Parathyroid adenoma (tissue), 2 donors: ENCODE measurements around the gene LOXL1.

Source experiments
- H2AFZ ChIP-seq: fragments of 300-600 bp; sonication (generic); one replicate; pipeline ENCODE4 v1.7.0; 2017; ENCODE audit warnings: antibody characterized with exemption, mild to moderate bottlenecking
- H3K27ac ChIP-seq: fragments of 300-600 bp; sonication (generic); one replicate; pipeline ENCODE4 v1.7.0; 2017
- H3K27me3 ChIP-seq: fragments of 300-600 bp; sonication (generic); one replicate; pipeline ENCODE4 v1.7.0; 2017; ENCODE audit warnings: low read length; ENCODE audit not compliant: control insufficient read depth, insufficient read depth
- H3K36me3 ChIP-seq: fragments of 300-600 bp; sonication (generic); one replicate; pipeline ENCODE4 v1.7.0; 2017; ENCODE audit warnings: low read length; ENCODE audit not compliant: control insufficient read depth, insufficient read depth
- H3K4me1 ChIP-seq: fragments of 300-600 bp; sonication (generic); one replicate; pipeline ENCODE4 v1.7.0; 2017; ENCODE audit warnings: control low read depth
- H3K4me2 ChIP-seq: fragments of 300-600 bp; sonication (generic); one replicate; pipeline ENCODE4 v1.7.0; 2017; ENCODE audit warnings: low read length
- H3K4me3 ChIP-seq: fragments of 300-600 bp; sonication (generic); one replicate; pipeline ENCODE4 v1.7.0; 2017; ENCODE audit warnings: low read depth, low read length
- H3K79me2 ChIP-seq: fragments of 300-600 bp; sonication (generic); one replicate; pipeline ENCODE4 v1.7.0; 2017; ENCODE audit warnings: control low read depth
- H3K9ac ChIP-seq: fragments of 300-600 bp; sonication (generic); one replicate; pipeline ENCODE4 v1.7.0; 2017; ENCODE audit warnings: mild to moderate bottlenecking
- H3K9me3 ChIP-seq: fragments of 300-600 bp; sonication (generic); one replicate; pipeline ENCODE4 v1.7.0; 2017; ENCODE audit warnings: low read length; ENCODE audit not compliant: control insufficient read depth
- TF ChIP-seq, protein P1 (sequence below): fragments of 300-600 bp; sonication (generic); IDR thresholded peaks from one replicate; pipeline ENCODE4 v1.7.0; 2017; ENCODE audit warnings: antibody characterized with exemption, mild to moderate bottlenecking
- donor health status: primary hyperparathyroidism.

LOXL1 gene

DNA sequence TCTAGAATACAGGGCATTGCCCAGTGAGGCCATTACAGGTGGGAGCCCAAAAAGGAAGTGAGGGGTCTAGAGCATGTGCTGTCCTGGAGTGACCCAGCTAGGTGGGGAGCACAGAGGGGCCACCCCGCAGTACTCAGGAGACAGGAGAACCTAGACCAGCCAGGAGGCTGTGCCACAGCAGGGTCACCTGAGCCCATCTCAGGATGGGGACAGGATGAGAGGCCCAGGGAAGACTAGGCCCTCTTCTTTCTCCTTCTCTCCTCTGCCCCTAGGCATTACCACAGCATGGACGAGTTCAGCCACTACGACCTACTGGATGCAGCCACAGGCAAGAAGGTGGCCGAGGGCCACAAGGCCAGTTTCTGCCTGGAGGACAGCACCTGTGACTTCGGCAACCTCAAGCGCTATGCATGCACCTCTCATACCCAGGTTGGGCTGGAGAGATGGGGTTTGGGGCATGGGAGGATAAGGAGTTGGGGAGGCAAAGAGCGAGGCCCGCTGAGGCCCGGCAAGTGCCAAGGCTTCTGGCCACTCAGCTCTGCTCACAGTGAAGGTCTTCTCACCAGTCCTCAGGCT lies 20.6 kb downstream of the LOXL1 start:
- no peak overlapping the region for H3K9ac ChIP-seq
- no peak overlapping the region for H3K4me3 ChIP-seq
- no peaks in the 10 kb centered on the region for H3K9me3 ChIP-seq
- H3K4me1 ChIP-seq, result no peaks in the 10 kb centered on the region
- no peak overlapping the region for H2AFZ ChIP-seq
- no peak overlapping the region for H3K4me2 ChIP-seq
- no peaks in the 10 kb centered on the region for H3K27me3 ChIP-seq
- no peaks in the 10 kb centered on the region for H3K79me2 ChIP-seq
- H3K27ac ChIP-seq, result no peak overlapping the region
- TF ChIP-seq, protein P1, sequence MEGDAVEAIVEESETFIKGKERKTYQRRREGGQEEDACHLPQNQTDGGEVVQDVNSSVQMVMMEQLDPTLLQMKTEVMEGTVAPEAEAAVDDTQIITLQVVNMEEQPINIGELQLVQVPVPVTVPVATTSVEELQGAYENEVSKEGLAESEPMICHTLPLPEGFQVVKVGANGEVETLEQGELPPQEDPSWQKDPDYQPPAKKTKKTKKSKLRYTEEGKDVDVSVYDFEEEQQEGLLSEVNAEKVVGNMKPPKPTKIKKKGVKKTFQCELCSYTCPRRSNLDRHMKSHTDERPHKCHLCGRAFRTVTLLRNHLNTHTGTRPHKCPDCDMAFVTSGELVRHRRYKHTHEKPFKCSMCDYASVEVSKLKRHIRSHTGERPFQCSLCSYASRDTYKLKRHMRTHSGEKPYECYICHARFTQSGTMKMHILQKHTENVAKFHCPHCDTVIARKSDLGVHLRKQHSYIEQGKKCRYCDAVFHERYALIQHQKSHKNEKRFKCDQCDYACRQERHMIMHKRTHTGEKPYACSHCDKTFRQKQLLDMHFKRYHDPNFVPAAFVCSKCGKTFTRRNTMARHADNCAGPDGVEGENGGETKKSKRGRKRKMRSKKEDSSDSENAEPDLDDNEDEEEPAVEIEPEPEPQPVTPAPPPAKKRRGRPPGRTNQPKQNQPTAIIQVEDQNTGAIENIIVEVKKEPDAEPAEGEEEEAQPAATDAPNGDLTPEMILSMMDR, result no peak
- no peaks in the 10 kb centered on the region for H3K36me3 ChIP-seq

DNA sequence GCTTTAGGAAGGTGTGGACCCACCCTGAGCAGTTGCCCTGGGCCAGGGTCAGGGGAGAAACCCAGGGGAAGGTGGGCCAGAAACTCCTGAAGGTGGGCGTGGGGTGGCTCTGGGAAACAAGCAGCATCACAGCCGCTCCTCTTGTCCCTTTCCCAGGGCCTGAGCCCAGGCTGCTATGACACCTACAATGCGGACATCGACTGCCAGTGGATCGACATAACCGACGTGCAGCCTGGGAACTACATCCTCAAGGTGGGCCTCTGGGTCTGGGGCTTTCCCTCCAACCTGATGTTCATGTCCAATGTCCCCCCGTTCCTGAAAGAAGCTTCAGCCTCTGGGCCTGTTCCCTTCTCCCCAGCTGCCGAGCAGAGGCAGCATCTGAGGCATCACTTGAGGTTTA lies 21.4 kb downstream of the LOXL1 start:
- TF ChIP-seq, protein P1, result no peak
- Histone ChIP-seq H3K9me3 (no peaks in the 10 kb centered on the region), H3K36me3 (no peaks in the 10 kb centered on the region), H3K4me2 (no peak overlapping the region), H3K4me1 (no peaks in the 10 kb centered on the region), H3K4me3 (no peak overlapping the region), H3K79me2 (no peaks in the 10 kb centered on the region), H2AFZ (no peak overlapping the region), H3K27me3 (no peaks in the 10 kb centered on the region), H3K27ac (no peak overlapping the region), H3K9ac (no peak overlapping the region)

- H2AFZ ChIP-seq, result no peak overlapping the region
- no peaks in the 10 kb centered on the region for H3K36me3 ChIP-seq
- H3K9me3 ChIP-seq, result no peaks in the 10 kb centered on the region
- TF ChIP-seq, protein P1, result no peak
- no peaks in the 10 kb centered on the region for H3K79me2 ChIP-seq
- H3K9ac ChIP-seq, result no peak overlapping the region
- no peaks in the 10 kb centered on the region for H3K4me1 ChIP-seq
- no peak overlapping the region for H3K4me3 ChIP-seq
- no peaks in the 10 kb centered on the region for H3K27me3 ChIP-seq
- no peak overlapping the region for H3K4me2 ChIP-seq
- no peak overlapping the region for H3K27ac ChIP-seq
Observed at GRCh38 chr15:73948396-73948795, 22.1 kb downstream of the LOXL1 start.

DNA sequence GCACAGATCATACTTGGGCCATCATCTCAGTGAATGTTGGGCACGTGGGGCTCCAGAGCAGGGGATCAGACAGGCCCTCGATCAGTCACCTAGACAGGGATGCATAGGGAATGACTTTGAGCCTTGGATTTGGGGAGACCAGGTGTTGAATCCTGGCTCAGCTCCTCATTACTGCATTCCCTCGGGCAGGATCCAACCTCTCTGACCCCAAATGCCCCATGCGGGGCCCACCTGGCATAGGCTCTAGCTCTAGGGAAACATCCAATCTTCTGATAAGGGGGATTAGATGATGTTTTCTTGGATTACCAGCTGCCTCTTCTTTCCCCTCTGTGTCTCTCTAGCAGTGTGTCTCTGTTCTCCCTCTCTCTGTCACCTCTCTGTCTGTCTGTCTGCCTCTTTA lies 22.7 kb downstream of the LOXL1 start:
- Histone ChIP-seq H2AFZ (no peak overlapping the region), H3K9ac (no peak overlapping the region), H3K36me3 (no peaks in the 10 kb centered on the region), H3K9me3 (no peaks in the 10 kb centered on the region), H3K27me3 (no peaks in the 10 kb centered on the region), H3K79me2 (no peaks in the 10 kb centered on the region), H3K4me1 (no peaks in the 10 kb centered on the region), H3K4me3 (no peak overlapping the region), H3K27ac (no peak overlapping the region), H3K4me2 (no peak overlapping the region)
- TF ChIP-seq, protein P1, result no peak

DNA sequence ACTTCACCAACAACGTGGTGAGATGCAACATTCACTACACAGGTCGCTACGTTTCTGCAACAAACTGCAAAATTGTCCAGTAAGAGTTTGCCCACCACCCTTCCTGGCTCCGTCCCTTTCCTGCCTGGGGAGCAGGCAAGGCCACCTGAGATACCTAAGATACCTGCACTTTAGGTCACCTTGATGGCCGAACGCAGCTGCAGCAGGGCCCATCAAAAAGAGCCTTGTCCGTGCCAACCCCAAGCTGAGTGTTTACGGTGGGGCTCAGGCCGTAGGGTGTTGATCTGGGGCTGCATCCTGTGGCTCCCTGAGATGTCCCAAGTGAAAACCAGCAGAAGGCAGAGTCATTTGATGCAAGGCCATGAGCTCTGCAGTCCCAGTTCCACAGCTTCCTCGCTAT lies 23.2 kb downstream of the LOXL1 start:
- TF ChIP-seq, protein P1, result no peak
- no peak overlapping the region for H3K9ac ChIP-seq
- no peaks in the 10 kb centered on the region for H3K4me1 ChIP-seq
- H3K9me3 ChIP-seq, result no peaks in the 10 kb centered on the region
- H3K36me3 ChIP-seq, result no peaks in the 10 kb centered on the region
- no peak overlapping the region for H2AFZ ChIP-seq
- H3K27me3 ChIP-seq, result no peaks in the 10 kb centered on the region
- no peak overlapping the region for H3K4me2 ChIP-seq
- no peak overlapping the region for H3K27ac ChIP-seq
- no peak overlapping the region for H3K4me3 ChIP-seq
- no peaks in the 10 kb centered on the region for H3K79me2 ChIP-seq
